B cell (primary cell): ENCODE results near the gene SIRT3. TPM values are rescaled to one million over a fixed set of nuclear protein-coding genes. Genes with fewer than 3 reads are reported as not detected.
"Not testable (repeated sequence)": the region's sequence is repeated elsewhere in the genome, so short reads cannot be mapped to it uniquely, and the experiment has no call there.

Source experiments
- ATAC-seq: fragments of 200-7000 bp; cut with Tn5 transposase; one replicate; pipeline ENCODE4 v1.10.0; 2021; ENCODE audit warnings: low read depth, mild to moderate bottlenecking, moderate number of reproducible peaks, moderate library complexity
- CTCF ChIA-PET: fragments of 350-600 bp; sonication (Branson Sonifier 250); formaldehyde crosslinking; loops from one replicate; lab custom pipeline; 2021; ENCODE audit warnings: antibody characterized with exemption, inconsistent platforms; lab: Charles Lee
- POLR2A ChIA-PET: fragments of 350-600 bp; sonication (Branson Sonifier 250); formaldehyde crosslinking; loops from one replicate; lab custom pipeline; 2021; ENCODE audit warnings: antibody characterized with exemption; lab: Charles Lee
- DNase-seq: peaks from one replicate; pipeline ENCODE4 v3.0.0; 2013
- H2AFZ ChIP-seq: 2 replicates; pipeline ENCODE4 v1.6.1; 2012; ENCODE audit warnings: mild to moderate bottlenecking, low read depth, low read length; ENCODE audit not compliant: insufficient read depth, poor library complexity, severe bottlenecking
- H3K27ac ChIP-seq, 2 donors: 1 replicate in 1 of 2; 2 replicates in 1 of 2; pipeline ENCODE4 v1.5.1; 2012 to 2013; ENCODE audit warnings: low read length in 2 of 2, mild to moderate bottlenecking in 2 of 2, moderate library complexity in 1 of 2
- H3K27me3 ChIP-seq, 4 experiments: fragments of 200-600 bp in 1 of 4; sonication (generic) in 1 of 4; replicated peaks in 1 of 4; 1 replicate in 2 of 4; 2 replicates in 2 of 4; pipeline versions ENCODE4 v1.6.1 to v1.7.0; 2013 to 2016; ENCODE audit warnings: low read length in 3 of 4, mild to moderate bottlenecking in 2 of 4, mixed read lengths in 1 of 4, moderate library complexity in 1 of 4; ENCODE audit not compliant: insufficient read depth in 4 of 4, control insufficient read depth in 3 of 4; ENCODE audit errors: control extremely low read depth in 1 of 4
- H3K36me3 ChIP-seq, 2 experiments: replicated peaks in 1 of 2; 1 replicate in 1 of 2; 2 replicates in 1 of 2; pipeline versions ENCODE4 v1.6.1 to v1.7.1; 2013; ENCODE audit warnings: low read length in 1 of 2; ENCODE audit not compliant: insufficient read depth in 2 of 2, control insufficient read depth in 1 of 2; ENCODE audit errors: control extremely low read depth in 1 of 2, extremely low read depth in 1 of 2
- H3K4me1 ChIP-seq, 2 donors: fragments of 200-600 bp in 1 of 2; sonication (generic) in 1 of 2; 1 replicate in 1 of 2; 2 replicates in 1 of 2; pipeline versions ENCODE4 v1.5.1 to v1.6.1; 2013 to 2017; ENCODE audit warnings: low read length in 2 of 2; ENCODE audit not compliant: control insufficient read depth in 2 of 2, insufficient read depth in 2 of 2
- H3K4me2 ChIP-seq: replicated peaks from 2 replicates; pipeline ENCODE3; 2012; ENCODE audit warnings: mild to moderate bottlenecking, low read depth, low read length; ENCODE audit not compliant: poor library complexity, severe bottlenecking
- H3K4me3 ChIP-seq, 5 experiments: fragments of 200-600 bp in 1 of 5; sonication (generic) in 1 of 5; 1 replicate in 3 of 5; 2 replicates in 2 of 5; pipeline versions ENCODE4 v1.5.1 to v1.7.0; 2011 to 2016; ENCODE audit warnings: low read length in 4 of 5, mild to moderate bottlenecking in 4 of 5, low read depth in 2 of 5, control low read depth in 1 of 5, moderate library complexity in 1 of 5; ENCODE audit not compliant: insufficient read depth in 1 of 5; ENCODE audit errors: control extremely low read depth in 1 of 5, extremely low read depth in 1 of 5
- H3K79me2 ChIP-seq: fragments of 200-600 bp; sonication (generic); one replicate; pipeline ENCODE4 v1.6.0; 2016; ENCODE audit warnings: low read length; ENCODE audit not compliant: control insufficient read depth, insufficient read depth
- H3K9ac ChIP-seq: fragments of 200-600 bp; sonication (generic); 2 replicates; pipeline ENCODE4 v1.6.1; 2017; ENCODE audit warnings: mild to moderate bottlenecking, low read length, moderate library complexity
- H3K9me3 ChIP-seq, 3 donors: one replicate each; pipeline versions ENCODE4 v1.6.1 to v1.7.1; 2013; ENCODE audit warnings: low read length in 2 of 3; ENCODE audit not compliant: control insufficient read depth in 2 of 3, insufficient read depth in 1 of 3; ENCODE audit errors: control extremely low read depth in 1 of 3
- H4K20me1 ChIP-seq: 2 replicates; pipeline ENCODE4 v1.6.0; 2012; ENCODE audit warnings: mild to moderate bottlenecking, low read length; ENCODE audit not compliant: insufficient read depth, control insufficient read depth, poor library complexity, severe bottlenecking
- H3K27ac Mint-ChIP-seq: one replicate; pipeline ENCODE4 v1.8.0; 2021; ENCODE audit warnings: mixed read lengths
- H3K27me3 Mint-ChIP-seq: one replicate; pipeline ENCODE4 v1.8.0; 2021; ENCODE audit warnings: mixed read lengths
- H3K4me1 Mint-ChIP-seq: one replicate; pipeline ENCODE4 v1.8.0; 2021; ENCODE audit warnings: mixed read lengths
- H3K4me3 Mint-ChIP-seq: one replicate; pipeline ENCODE4 v1.8.0; 2021; ENCODE audit warnings: mixed read lengths
- H3K9me3 Mint-ChIP-seq: one replicate; pipeline ENCODE4 v1.8.0; 2022; ENCODE audit warnings: mixed read lengths; ENCODE audit not compliant: insufficient read depth
- CTCF ChIP-seq: fragments of 200-600 bp; IDR thresholded peaks from one replicate; pipeline ENCODE4 v1.8.0; 2022; ENCODE audit warnings: antibody characterized with exemption, mild to moderate bottlenecking
- EZH2 ChIP-seq: IDR thresholded peaks from 2 replicates; pipeline ENCODE4 v1.6.1; 2012; ENCODE audit warnings: borderline replicate concordance, low read depth, mild to moderate bottlenecking, moderate library complexity, low read length; ENCODE audit not compliant: insufficient read depth, poor library complexity, severe bottlenecking
- WGBS: methylation state at CpG from one replicate; pipeline ENCODE4 v1.1.5; 2013; ENCODE audit warnings: missing lambda C conversion rate; ENCODE audit not compliant: insufficient coverage; 5-methylcytosine and 5-hydroxymethylcytosine counted together
- intact Hi-C: fragments of 100-400 bp; cut with micrococcal nuclease; formaldehyde crosslinking; loops from one replicate; pipeline ENCODE4 v1.10.0; 2022
- polyA plus RNA-seq: library from polyadenylated mRNA; depleted of rRNA; stranded (reverse); fragments of >200 nt; gene quantifications from 2 replicates; pipeline ENCODE4 v1.2.3, GENCODE V29; 2012
- total RNA-seq, 2 donors: library from RNA; stranded (reverse); fragments of 120-200 nt in 1 of 2; gene quantifications; 1 replicate in 1 of 2; 2 replicates in 1 of 2; pipeline versions ENCODE4 v1.2.3 to v1.2.4, GENCODE V29; 2013 to 2022

SIRT3 gene
- total and polyA plus RNA-seq, 2 donors (not counting 1 experiment from before 2014, with no cell fraction given), result 22.9 to 27.9 TPM

- Histone ChIP-seq H3K4me3 (no peak overlapping the region), H3K4me2 (no peak overlapping the region), H3K27me3 (no peaks in the 10 kb centered on the region), H2AFZ (no peak overlapping the region), H3K27ac (no peak overlapping the region), H3K4me1 (peaks cover 0 to 3% of the 10 kb centered on the region in 2 donors), H4K20me1 (peaks cover 6% of the 10 kb centered on the region), H3K9ac (no peak overlapping the region), H3K79me2 (no peaks in the 10 kb centered on the region), H3K9me3 (no peaks in the 10 kb centered on the region), H3K36me3 (peaks cover 0 to 5% of the 10 kb centered on the region in 2 experiments)
- Mint-ChIP-seq H3K27me3 (no peaks in the 10 kb centered on the region), H3K4me3 (no peak overlapping the region), H3K4me1 (peaks cover 8% of the 10 kb centered on the region), H3K9me3 (no peaks in the 10 kb centered on the region), H3K27ac (no peak overlapping the region)
- ATAC-seq, result no peak
- no peak for DNase-seq
- CTCF ChIA-PET, result no interaction called here
- 94% methylated on average over 18 of the region's 23 CpGs for WGBS
- intact Hi-C loops, result no loop called here
- POLR2A ChIA-PET, result interaction anchor here (0.6 to 1.6 kb wide), 2 partner anchors 10 to 61 kb away, joined by 3 read pairs; partner anchors contain the start of genes BET1L and RIC8A
- TF ChIP-seq EZH2 (no peak), CTCF (no peak)
Observed at GRCh38 chr11:196786-197731, 39.1 kb downstream of the SIRT3 start.

GRCh38 chr11:193481-193880 is 42.7 kb downstream of the SIRT3 start:
- 100% methylated on average over 2 of the region's 5 CpGs for WGBS
- H2AFZ ChIP-seq, H4K20me1 ChIP-seq, H3K9ac ChIP-seq, CTCF ChIA-PET, H3K4me1 Mint-ChIP-seq, H3K9me3 ChIP-seq, H3K79me2 ChIP-seq, DNase-seq, H3K27me3 ChIP-seq, H3K4me1 ChIP-seq, intact Hi-C loops, POLR2A ChIA-PET, H3K27ac ChIP-seq, H3K4me3 Mint-ChIP-seq, ATAC-seq, H3K27me3 Mint-ChIP-seq, H3K36me3 ChIP-seq, H3K4me3 ChIP-seq, H3K4me2 ChIP-seq, H3K9me3 Mint-ChIP-seq, H3K27ac Mint-ChIP-seq: not testable (repeated sequence)

GRCh38 chr11:192674-193128 is 43.4 kb downstream of the SIRT3 start, which contains the start of gene SCGB1C1:
Gene SCGB1C1, plus strand, starts transcription at chr11:193078. Its CDS starts 22 bp downstream, at chr11:193100.
- no CpG with 5 or more reads among the region's 11 CpGs for WGBS
- H3K4me3 Mint-ChIP-seq, H3K4me3 ChIP-seq, H3K4me2 ChIP-seq, CTCF ChIA-PET, H3K9ac ChIP-seq, H3K9me3 Mint-ChIP-seq, H3K4me1 Mint-ChIP-seq, H3K36me3 ChIP-seq, POLR2A ChIA-PET, ATAC-seq, H3K27ac Mint-ChIP-seq, H3K27me3 Mint-ChIP-seq, H3K27me3 ChIP-seq, DNase-seq, H3K27ac ChIP-seq, intact Hi-C loops, H3K79me2 ChIP-seq, H2AFZ ChIP-seq, H3K4me1 ChIP-seq, H3K9me3 ChIP-seq, H4K20me1 ChIP-seq: not testable (repeated sequence)
